ENCODE data around the gene ITCH. TPM values are rescaled to one million over a fixed set of nuclear protein-coding genes. Genes with fewer than 3 reads are reported as not detected.
"Not testable (repeated sequence)": the region's sequence is repeated elsewhere in the genome, so short reads cannot be mapped to it uniquely, and the experiment has no call there.

Gene ITCH
- total RNA-seq: 17.0 TPM

GRCh38 chr20:34363062-34363464 is at the start of gene ITCH:
TSS of gene ITCH (plus strand) at chr20:34363273. CDS start at chr20:34393812, 30,539 bp downstream.
- peak; percentile 81 to 93 (median 91) for DNase-seq (ENCODE audit: low read depth in 2 of 3, low spot score in 2 of 3)

- no peak for DNase-seq (ENCODE audit: low read depth in 2 of 3, low spot score in 2 of 3)
Observed at GRCh38 chr20:34315236-34315635, 47.8 kb upstream of the ITCH start.

GRCh38 chr20:34316196-34316814 is 46.8 kb upstream of the ITCH start:
- DNase-seq (ENCODE audit: low read depth in 2 of 3, low spot score in 2 of 3): no peak

- no peak for DNase-seq (ENCODE audit: low read depth in 2 of 3, low spot score in 2 of 3)
Observed at GRCh38 chr20:34318609-34319443, 44.2 kb upstream of the ITCH start.

GRCh38 chr20:34320861-34321260 is 42.2 kb upstream of the ITCH start:
- DNase-seq (ENCODE audit: low read depth in 2 of 3, low spot score in 2 of 3): no peak

- DNase-seq (ENCODE audit: low read depth in 2 of 3, low spot score in 2 of 3): no peak
Observed at GRCh38 chr20:34322267-34323105, 40.6 kb upstream of the ITCH start.

GRCh38 chr20:34324541-34324940 is 38.5 kb upstream of the ITCH start:
- DNase-seq (ENCODE audit: low read depth in 2 of 3, low spot score in 2 of 3): no peak

DNA sequence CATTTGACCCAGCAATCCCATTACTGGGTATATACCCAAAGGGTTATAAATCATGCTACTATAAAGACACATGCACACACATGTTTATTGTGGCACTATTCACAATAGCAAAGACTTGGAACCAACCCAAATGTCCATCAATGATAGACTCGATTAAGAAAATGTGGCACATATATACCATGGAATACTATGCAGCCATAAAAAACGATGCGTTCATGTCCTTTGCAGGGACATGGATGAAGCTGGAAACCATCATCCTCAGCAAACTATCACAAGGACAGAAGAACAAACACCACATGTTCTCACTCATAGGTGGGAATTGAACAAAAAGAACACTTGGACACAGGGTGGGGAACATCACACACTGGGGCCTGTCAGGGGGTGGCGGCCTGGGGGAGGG is 34.9 kb upstream of the ITCH start:
- DNase-seq (ENCODE audit: low read depth in 2 of 3, low spot score in 2 of 3): not testable (repeated sequence)

- DNase-seq (ENCODE audit: low read depth in 2 of 3, low spot score in 2 of 3): no peak
Observed at GRCh38 chr20:34328928-34329677, 34.0 kb upstream of the ITCH start.

DNA sequence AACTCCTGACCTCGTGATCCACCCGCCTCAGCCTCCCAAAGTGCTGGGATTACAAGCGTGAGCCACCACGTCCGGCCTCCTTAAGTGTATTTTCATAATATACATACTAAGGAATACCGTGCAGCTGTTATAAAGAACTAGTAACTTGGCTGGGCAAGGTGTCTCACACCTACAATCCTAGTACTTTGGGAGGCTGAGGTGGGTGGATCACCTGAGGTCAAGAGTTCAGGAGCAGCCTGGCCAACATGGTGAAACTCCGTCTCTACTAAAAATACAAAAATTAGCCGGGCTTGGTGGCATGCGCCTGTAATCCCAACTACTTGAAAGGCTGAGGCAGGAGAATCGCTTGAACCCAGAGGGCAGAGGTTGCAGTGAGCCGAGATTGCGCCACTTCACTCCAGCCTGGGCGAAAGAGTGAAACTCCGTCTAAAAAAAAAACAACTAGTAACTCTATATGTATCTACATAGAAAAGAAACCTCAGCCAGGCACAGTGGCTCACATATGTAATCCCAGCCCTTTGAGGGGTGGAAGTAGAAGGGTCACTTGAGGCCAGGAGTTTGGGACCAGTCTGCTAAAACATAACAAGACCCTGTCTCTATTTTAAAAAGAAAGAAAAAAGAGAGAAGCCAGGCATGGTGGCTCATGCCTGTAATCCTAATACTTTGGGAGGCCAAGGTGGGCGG is 32.1 kb upstream of the ITCH start:
- not testable (repeated sequence) for DNase-seq (ENCODE audit: low read depth in 2 of 3, low spot score in 2 of 3)

DNA sequence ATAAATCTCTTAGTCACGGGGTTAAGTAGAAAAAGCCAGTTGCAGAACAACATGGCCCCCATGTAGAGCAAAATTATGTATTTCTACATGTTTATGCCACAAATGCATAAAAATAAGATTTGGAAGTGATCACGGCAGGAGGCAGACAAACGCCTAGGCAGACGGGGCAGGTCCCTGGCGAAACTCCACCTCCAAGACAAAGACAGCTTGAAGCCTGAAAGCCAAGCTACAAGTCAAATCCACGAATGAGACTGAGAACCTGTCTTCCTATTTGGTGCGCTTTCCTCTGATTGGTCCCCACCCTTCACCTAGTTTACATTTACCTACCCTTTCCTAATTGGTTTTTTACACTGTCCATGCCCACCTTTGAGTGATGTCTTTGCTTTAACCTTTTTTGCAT is 31.2 kb upstream of the ITCH start:
- no peak for DNase-seq (ENCODE audit: low read depth in 2 of 3, low spot score in 2 of 3)

GRCh38 chr20:34332262-34332920 is 30.7 kb upstream of the ITCH start:
- DNase-seq (ENCODE audit: low read depth in 2 of 3, low spot score in 2 of 3): no peak

GRCh38 chr20:34333786-34334185 is 29.3 kb upstream of the ITCH start:
- no peak for DNase-seq (ENCODE audit: low read depth in 2 of 3, low spot score in 2 of 3)

DNA sequence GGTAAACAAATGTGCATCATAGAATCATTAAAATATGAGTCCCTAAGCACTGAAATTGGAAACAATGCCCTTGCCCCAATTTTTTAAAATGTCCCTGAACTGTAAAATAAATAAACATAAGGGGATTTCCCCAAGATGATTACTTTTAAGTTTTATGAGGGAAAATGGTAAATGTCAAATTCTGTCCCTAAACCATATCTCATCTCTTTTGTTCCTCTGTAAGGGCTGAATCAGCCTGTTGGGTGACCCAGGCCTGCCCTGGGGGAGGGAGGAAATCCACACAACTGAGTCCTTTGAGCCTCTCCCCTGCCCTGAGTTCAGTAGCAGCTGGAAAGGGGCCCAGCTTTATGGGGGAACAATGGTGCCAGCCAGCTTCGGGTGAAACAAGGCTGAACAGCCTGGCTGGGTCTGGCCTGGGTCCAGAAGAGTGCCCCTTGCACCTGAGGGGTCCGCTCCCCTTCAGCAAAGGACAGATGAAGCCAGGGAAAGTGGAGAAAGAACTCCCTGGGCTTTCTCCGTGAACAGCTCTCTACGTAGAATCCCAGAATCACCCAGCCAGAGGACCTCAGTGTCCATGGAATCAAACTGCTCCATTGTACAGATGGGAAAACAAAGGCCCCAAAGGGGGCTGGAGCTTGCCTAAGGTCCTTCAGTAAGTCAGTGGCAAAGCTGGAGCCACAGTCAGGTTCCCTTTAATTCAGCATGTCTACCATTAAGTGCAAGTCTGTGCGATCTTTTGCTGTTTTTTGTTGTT is 28.2 kb upstream of the ITCH start:
- no peak for DNase-seq (ENCODE audit: low read depth in 2 of 3, low spot score in 2 of 3)

DNA sequence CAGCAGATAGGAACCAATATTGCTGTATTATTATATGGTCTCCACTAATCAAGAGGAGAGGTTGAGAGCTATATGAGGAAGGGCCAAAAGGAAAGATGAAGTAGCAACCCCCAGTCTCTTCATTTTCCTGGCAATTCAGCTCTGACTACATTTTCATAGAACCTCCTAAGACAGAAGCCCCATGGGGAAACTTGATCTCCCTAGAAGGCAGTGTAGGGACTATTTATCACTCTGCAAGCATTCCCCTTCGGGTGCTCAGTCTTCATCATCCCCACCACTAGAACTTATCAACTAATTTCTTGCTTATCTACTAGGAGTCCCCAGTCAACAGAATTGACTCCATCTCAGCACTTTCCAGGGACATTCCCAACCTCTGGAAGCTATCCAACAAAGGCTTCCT is 25.5 kb upstream of the ITCH start:
- no peak for DNase-seq (ENCODE audit: low read depth in 2 of 3, low spot score in 2 of 3)

DNA sequence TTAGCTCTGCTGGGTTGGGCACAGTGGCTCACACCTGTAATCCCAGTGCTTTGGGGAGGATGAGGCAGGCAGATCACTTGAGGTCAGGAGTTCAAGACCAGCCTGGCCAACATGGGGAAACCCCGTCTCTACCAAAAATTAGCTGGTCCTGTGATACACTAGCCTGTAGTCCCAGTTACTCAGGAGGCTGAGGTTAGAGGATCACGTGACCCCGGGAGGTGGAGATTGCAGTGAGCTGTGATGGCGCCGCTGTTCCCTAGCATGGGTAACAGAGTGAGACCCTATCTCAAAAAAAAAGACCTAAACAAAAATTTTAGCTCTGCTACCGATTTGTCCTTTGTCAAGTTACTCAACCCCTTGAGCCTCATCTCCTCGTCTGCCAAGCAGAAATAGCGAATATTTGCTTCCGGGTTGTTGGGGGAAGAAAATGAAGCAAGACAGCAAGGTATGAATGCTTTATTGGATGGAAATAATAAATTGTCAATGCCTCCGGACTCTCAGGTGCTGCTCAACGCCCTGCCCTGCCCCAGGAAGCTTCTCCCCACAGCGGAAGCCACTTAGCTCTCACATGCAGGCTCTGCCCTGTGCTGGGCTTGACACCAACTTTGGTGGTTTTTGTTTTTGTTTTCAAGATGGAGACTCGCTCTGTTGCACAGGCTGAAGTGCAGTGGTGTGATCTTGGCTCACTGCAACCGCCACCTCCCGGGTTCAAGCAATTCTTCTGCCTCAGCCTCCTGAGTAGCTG is 24.9 kb upstream of the ITCH start:
- no peak for DNase-seq (ENCODE audit: low read depth in 2 of 3, low spot score in 2 of 3)

- DNase-seq (ENCODE audit: low read depth in 2 of 3, low spot score in 2 of 3): not testable (repeated sequence)
Observed at GRCh38 chr20:34340726-34341125, 22.3 kb upstream of the ITCH start.

DNA sequence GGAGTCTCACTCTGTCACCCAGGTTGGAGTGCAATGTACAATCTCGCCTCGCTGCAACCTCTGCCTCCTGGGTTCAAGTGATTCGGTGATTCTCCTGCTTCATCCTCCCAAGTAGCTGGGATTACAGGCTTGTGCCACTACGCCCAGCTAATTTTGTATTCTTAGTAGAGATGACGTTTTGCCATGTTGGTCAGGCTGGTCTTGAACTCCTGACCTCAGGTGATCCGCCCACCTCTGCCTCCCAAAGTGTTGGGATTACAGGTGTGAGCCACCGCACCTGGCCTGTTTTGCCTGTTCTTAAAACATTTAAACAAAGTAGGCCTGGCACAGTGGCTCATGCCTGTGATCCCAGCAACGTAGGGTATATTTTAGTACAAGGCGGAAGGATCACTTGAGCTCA is 21.9 kb upstream of the ITCH start:
- not testable (repeated sequence) for DNase-seq (ENCODE audit: low read depth in 2 of 3, low spot score in 2 of 3)
